HepG2 (cell line): ENCODE results near the gene DHX32. TPM values are rescaled to one million over a fixed set of nuclear protein-coding genes. Genes with fewer than 3 reads are reported as not detected.

Experiments used
- HMG20B ChIP-seq: conservative IDR thresholded peaks from 2 replicates; pipeline ENCODE4 v1.6.1; 2016; ENCODE audit warnings: missing genetic modification reagents, missing compliant biosample characterization
- KLF11 ChIP-seq: IDR thresholded peaks from 2 replicates; pipeline ENCODE4 v1.6.1; 2016; ENCODE audit warnings: missing compliant biosample characterization
- LCORL ChIP-seq, 2 experiments: fragments of 450-650 bp in 1 of 2; sonication (generic) in 1 of 2; formaldehyde crosslinking in 1 of 2; IDR thresholded peaks; 2 replicates each; pipeline versions ENCODE4 v1.5.0 to v1.6.1; 2017 to 2020; ENCODE audit warnings: antibody characterized with exemption in 1 of 2, missing genetic modification reagents in 1 of 2
- MAF1 ChIP-seq: sonication (generic); formaldehyde crosslinking; IDR thresholded peaks from 2 replicates; pipeline ENCODE4 v1.5.0; 2020; ENCODE audit warnings: missing genetic modification reagents, borderline replicate concordance
- NCOR1 ChIP-seq: fragments of 200-600 bp; sonication (generic); IDR thresholded peaks from 2 replicates; pipeline ENCODE4 v1.7.0; 2017; ENCODE audit warnings: antibody characterized with exemption, low read length, borderline replicate concordance
- NFKBIZ ChIP-seq: IDR thresholded peaks from 2 replicates; pipeline ENCODE4 v1.6.1; 2018; ENCODE audit warnings: missing genetic modification reagents, missing compliant biosample characterization
- PPARG ChIP-seq: conservative IDR thresholded peaks from 2 replicates; pipeline ENCODE4 v1.6.1; 2016; ENCODE audit warnings: missing biosample characterization, missing genetic modification reagents
- PRMT3 ChIP-seq: sonication (generic); formaldehyde crosslinking; IDR thresholded peaks from 2 replicates; pipeline ENCODE4 v1.8.1; 2022; ENCODE audit warnings: low read depth, mild to moderate bottlenecking, moderate library complexity, missing genetic modification reagents, borderline replicate concordance
- SAFB2 ChIP-seq: sonication (generic); formaldehyde crosslinking; IDR thresholded peaks from 2 replicates; pipeline ENCODE4 v1.5.1; 2020; ENCODE audit warnings: missing genetic modification reagents, low read depth, mild to moderate bottlenecking, borderline replicate concordance
- ZNF614 ChIP-seq: IDR thresholded peaks from 2 replicates; pipeline ENCODE4 v1.6.1; 2018; ENCODE audit warnings: missing biosample characterization, missing genetic modification reagents, inconsistent platforms, borderline replicate concordance
- polyA plus RNA-seq, 8 experiments: library from polyadenylated mRNA; depleted of rRNA in 3 of 8; stranded (reverse) in 7 of 8; unstranded in 1 of 8; fragments of >200 nt; fragmentation: Illumina TruSeq in 4 of 8; extraction: Trizol in 4 of 8; gene quantifications; 2 replicates each; pipeline versions ENCODE4 v1.2.1 to v1.2.3, GENCODE V29; 2011 to 2016; ENCODE audit warnings: low read depth in 4 of 8, missing spikeins in 1 of 8, mixed read lengths in 1 of 8; ENCODE audit not compliant: insufficient read depth in 1 of 8
- total RNA-seq, 5 experiments: library from RNA; depleted of rRNA; stranded (reverse); fragments of >200 nt; fragmentation: Illumina TruSeq; extraction: Trizol; gene quantifications; 2 replicates each; pipeline ENCODE4 v1.2.3, GENCODE V29; 2016; ENCODE audit warnings: low read depth in 1 of 5
- TF ChIP-seq, protein P1 (sequence below): IDR thresholded peaks from 2 replicates; pipeline ENCODE4 v1.4.0; 2020; ENCODE audit warnings: mild to moderate bottlenecking, missing genetic modification reagents
- TF ChIP-seq, protein P2 (sequence below): IDR thresholded peaks from 2 replicates; pipeline ENCODE4 v1.6.1; 2016; ENCODE audit warnings: missing genetic modification reagents, missing compliant biosample characterization
- TF ChIP-seq, protein P3 (sequence below): sonication (generic); formaldehyde crosslinking; IDR thresholded peaks from 2 replicates; pipeline ENCODE4 v1.4.0; 2020; ENCODE audit warnings: mild to moderate bottlenecking, low read depth, missing genetic modification reagents
- TF ChIP-seq, protein P4 (sequence below): sonication (generic); formaldehyde crosslinking; IDR thresholded peaks from 2 replicates; pipeline ENCODE4 v1.4.0; 2020; ENCODE audit warnings: missing genetic modification reagents
- TF ChIP-seq, protein P5 (sequence below): sonication (generic); formaldehyde crosslinking; IDR thresholded peaks from 2 replicates; pipeline ENCODE4 v1.4.0; 2020; ENCODE audit warnings: mild to moderate bottlenecking, missing genetic modification reagents
- TF ChIP-seq, protein P6 (sequence below): sonication (generic); formaldehyde crosslinking; IDR thresholded peaks from 2 replicates; pipeline ENCODE4 v1.8.0; 2022; ENCODE audit warnings: mild to moderate bottlenecking, missing genetic modification reagents, moderate library complexity

The DHX32 gene
- total and polyA plus RNA-seq, 2 of the 13 experiments (the other 11 are each of a cell fraction or from before 2014, with no cell fraction given): 15.5 to 16.5 TPM

DNA sequence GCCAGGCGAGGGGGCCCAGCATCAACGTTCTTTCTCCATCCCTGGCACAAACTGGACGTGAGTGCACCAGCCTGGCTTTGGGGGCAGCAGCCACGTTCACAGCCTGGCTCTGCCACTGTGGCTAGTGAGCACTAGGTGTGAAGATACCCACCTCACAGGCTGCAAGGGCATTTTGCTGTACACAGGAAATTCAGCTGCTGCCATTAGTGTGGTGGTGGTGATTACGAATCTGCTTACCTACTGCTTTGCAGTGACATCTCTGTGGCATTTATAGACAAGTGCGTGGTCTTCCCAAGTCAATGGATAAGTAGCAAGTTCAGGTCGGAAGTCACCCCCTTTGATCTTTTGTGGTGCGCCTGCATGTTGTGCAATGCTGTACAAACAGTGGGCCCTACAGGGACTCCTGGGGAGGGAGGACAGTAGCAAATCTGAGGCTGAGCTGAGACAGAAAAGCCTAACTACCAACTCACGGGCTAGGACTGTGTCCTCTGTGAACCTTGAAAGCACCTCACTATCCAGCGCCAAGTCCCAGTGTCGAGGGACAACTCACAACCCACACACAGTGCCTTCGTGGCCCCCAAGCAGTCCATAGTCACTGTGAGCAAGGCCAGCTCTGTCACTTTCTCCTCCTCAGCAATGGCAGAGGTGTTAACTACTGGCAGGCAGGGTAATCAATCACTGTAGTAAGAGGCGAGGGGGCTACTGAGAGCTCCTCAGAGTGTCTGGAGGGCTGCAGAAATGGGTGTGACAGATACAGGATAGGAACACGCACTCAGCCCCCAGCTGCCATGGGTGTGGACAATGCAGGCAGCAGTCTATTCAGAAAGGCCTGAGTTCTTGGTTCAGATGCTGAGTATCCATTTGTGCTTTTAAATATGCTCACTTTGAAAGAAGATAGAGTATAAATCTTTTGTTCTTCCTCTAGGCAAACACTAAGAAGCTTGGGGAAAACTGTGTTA lies 88.5 kb downstream of the DHX32 start (continued):
- TF ChIP-seq, protein P1, sequence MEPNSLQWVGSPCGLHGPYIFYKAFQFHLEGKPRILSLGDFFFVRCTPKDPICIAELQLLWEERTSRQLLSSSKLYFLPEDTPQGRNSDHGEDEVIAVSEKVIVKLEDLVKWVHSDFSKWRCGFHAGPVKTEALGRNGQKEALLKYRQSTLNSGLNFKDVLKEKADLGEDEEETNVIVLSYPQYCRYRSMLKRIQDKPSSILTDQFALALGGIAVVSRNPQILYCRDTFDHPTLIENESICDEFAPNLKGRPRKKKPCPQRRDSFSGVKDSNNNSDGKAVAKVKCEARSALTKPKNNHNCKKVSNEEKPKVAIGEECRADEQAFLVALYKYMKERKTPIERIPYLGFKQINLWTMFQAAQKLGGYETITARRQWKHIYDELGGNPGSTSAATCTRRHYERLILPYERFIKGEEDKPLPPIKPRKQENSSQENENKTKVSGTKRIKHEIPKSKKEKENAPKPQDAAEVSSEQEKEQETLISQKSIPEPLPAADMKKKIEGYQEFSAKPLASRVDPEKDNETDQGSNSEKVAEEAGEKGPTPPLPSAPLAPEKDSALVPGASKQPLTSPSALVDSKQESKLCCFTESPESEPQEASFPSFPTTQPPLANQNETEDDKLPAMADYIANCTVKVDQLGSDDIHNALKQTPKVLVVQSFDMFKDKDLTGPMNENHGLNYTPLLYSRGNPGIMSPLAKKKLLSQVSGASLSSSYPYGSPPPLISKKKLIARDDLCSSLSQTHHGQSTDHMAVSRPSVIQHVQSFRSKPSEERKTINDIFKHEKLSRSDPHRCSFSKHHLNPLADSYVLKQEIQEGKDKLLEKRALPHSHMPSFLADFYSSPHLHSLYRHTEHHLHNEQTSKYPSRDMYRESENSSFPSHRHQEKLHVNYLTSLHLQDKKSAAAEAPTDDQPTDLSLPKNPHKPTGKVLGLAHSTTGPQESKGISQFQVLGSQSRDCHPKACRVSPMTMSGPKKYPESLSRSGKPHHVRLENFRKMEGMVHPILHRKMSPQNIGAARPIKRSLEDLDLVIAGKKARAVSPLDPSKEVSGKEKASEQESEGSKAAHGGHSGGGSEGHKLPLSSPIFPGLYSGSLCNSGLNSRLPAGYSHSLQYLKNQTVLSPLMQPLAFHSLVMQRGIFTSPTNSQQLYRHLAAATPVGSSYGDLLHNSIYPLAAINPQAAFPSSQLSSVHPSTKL: peak; percentile 99
- TF ChIP-seq, protein P2, sequence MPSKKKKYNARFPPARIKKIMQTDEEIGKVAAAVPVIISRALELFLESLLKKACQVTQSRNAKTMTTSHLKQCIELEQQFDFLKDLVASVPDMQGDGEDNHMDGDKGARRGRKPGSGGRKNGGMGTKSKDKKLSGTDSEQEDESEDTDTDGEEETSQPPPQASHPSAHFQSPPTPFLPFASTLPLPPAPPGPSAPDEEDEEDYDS: 0 out of 2 replicates have a peak, but pooled peaks have one; percentile 35
- TF ChIP-seq ZNF614 (CRISPR knock-in tag): peak; percentile 97
- TF ChIP-seq SAFB2 (CRISPR knock-in tag): peak; percentile 67; the same call in 1 of the 2 replicates
- TF ChIP-seq, protein P3, sequence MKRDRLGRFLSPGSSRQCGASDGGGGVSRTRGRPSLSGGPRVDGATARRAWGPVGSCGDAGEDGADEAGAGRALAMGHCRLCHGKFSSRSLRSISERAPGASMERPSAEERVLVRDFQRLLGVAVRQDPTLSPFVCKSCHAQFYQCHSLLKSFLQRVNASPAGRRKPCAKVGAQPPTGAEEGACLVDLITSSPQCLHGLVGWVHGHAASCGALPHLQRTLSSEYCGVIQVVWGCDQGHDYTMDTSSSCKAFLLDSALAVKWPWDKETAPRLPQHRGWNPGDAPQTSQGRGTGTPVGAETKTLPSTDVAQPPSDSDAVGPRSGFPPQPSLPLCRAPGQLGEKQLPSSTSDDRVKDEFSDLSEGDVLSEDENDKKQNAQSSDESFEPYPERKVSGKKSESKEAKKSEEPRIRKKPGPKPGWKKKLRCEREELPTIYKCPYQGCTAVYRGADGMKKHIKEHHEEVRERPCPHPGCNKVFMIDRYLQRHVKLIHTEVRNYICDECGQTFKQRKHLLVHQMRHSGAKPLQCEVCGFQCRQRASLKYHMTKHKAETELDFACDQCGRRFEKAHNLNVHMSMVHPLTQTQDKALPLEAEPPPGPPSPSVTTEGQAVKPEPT (CRISPR knock-in tag): peak; percentile 92
- peak; percentile 89; the same call in 1 of the 2 replicates for TF ChIP-seq HMG20B
- TF ChIP-seq LCORL (IDR thresholded peaks at IDR 0.05): no peak
- TF ChIP-seq LCORL (CRISPR knock-in tag; IDR thresholded peaks at IDR 0.05): peak; percentile 96
- TF ChIP-seq, protein P4, sequence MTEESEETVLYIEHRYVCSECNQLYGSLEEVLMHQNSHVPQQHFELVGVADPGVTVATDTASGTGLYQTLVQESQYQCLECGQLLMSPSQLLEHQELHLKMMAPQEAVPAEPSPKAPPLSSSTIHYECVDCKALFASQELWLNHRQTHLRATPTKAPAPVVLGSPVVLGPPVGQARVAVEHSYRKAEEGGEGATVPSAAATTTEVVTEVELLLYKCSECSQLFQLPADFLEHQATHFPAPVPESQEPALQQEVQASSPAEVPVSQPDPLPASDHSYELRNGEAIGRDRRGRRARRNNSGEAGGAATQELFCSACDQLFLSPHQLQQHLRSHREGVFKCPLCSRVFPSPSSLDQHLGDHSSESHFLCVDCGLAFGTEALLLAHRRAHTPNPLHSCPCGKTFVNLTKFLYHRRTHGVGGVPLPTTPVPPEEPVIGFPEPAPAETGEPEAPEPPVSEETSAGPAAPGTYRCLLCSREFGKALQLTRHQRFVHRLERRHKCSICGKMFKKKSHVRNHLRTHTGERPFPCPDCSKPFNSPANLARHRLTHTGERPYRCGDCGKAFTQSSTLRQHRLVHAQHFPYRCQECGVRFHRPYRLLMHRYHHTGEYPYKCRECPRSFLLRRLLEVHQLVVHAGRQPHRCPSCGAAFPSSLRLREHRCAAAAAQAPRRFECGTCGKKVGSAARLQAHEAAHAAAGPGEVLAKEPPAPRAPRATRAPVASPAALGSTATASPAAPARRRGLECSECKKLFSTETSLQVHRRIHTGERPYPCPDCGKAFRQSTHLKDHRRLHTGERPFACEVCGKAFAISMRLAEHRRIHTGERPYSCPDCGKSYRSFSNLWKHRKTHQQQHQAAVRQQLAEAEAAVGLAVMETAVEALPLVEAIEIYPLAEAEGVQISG: peak; percentile 81
- TF ChIP-seq, protein P5, sequence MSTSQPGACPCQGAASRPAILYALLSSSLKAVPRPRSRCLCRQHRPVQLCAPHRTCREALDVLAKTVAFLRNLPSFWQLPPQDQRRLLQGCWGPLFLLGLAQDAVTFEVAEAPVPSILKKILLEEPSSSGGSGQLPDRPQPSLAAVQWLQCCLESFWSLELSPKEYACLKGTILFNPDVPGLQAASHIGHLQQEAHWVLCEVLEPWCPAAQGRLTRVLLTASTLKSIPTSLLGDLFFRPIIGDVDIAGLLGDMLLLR (CRISPR knock-in tag): no peak
- peak; percentile 68; the same call in 1 of the 2 replicates for TF ChIP-seq NFKBIZ (CRISPR knock-in tag)
- TF ChIP-seq MAF1 (CRISPR knock-in tag): no peak
- TF ChIP-seq KLF11 (CRISPR knock-in tag): 0 out of 2 replicates have a peak, but pooled peaks have one; percentile 54
- TF ChIP-seq PRMT3 (CRISPR knock-in tag): no peak
- peak; percentile 81 for TF ChIP-seq PPARG
- TF ChIP-seq, protein P6, sequence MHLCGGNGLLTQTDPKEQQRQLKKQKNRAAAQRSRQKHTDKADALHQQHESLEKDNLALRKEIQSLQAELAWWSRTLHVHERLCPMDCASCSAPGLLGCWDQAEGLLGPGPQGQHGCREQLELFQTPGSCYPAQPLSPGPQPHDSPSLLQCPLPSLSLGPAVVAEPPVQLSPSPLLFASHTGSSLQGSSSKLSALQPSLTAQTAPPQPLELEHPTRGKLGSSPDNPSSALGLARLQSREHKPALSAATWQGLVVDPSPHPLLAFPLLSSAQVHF (CRISPR knock-in tag): no peak
- peak; percentile 71; the same call in 1 of the 2 replicates for TF ChIP-seq NCOR1
